GM23338 (cell line): Measurements from ENCODE around the gene MTREX.

ENCODE experiments used
- EZH2 ChIP-seq: fragments of 200-600 bp; sonication (generic); IDR thresholded peaks from one replicate; pipeline ENCODE4 v1.8.0; 2017; ENCODE audit warnings: antibody characterized with exemption, mild to moderate bottlenecking, low read depth; ENCODE audit not compliant: unreplicated experiment
- EZH2phosphoT487 ChIP-seq: fragments of 200-600 bp; sonication (generic); IDR thresholded peaks from one replicate; pipeline ENCODE4 v1.8.1; 2018; ENCODE audit warnings: antibody characterized with exemption; ENCODE audit not compliant: unreplicated experiment
- JUNB ChIP-seq: IDR thresholded peaks from one replicate; pipeline ENCODE4 v1.6.1; 2016; ENCODE audit warnings: antibody characterized with exemption; ENCODE audit not compliant: unreplicated experiment
- POLR2AphosphoS5 ChIP-seq: IDR thresholded peaks from 2 replicates; pipeline ENCODE4 v1.6.1; 2016; ENCODE audit warnings: antibody characterized with exemption, low read depth
- STAT1 ChIP-seq: IDR thresholded peaks from one replicate; pipeline ENCODE4 v1.6.1; 2016; ENCODE audit warnings: antibody characterized with exemption; ENCODE audit not compliant: unreplicated experiment
- ZNF331 ChIP-seq: fragments of 250-450 bp; sonication (Bioruptor Pico); IDR thresholded peaks from 2 replicates; pipeline ENCODE4 v1.5.0; 2020; ENCODE audit warnings: low read depth, mild to moderate bottlenecking, moderate library complexity
- TF ChIP-seq, protein P1 (sequence below), 2 experiments: fragments of 200-600 bp in 1 of 2; sonication (generic) in 1 of 2; conservative IDR thresholded peaks; 2 replicates each; pipeline versions ENCODE4 v1.5.1 to v1.6.1; 2016 to 2017; ENCODE audit warnings: antibody characterized with exemption in 2 of 2, low read depth in 2 of 2, mild to moderate bottlenecking in 2 of 2, moderate library complexity in 1 of 2
- TF ChIP-seq, protein P2 (sequence below): IDR thresholded peaks from one replicate; pipeline ENCODE4 v1.6.1; 2018; ENCODE audit warnings: antibody characterized with exemption; ENCODE audit not compliant: unreplicated experiment

DNA sequence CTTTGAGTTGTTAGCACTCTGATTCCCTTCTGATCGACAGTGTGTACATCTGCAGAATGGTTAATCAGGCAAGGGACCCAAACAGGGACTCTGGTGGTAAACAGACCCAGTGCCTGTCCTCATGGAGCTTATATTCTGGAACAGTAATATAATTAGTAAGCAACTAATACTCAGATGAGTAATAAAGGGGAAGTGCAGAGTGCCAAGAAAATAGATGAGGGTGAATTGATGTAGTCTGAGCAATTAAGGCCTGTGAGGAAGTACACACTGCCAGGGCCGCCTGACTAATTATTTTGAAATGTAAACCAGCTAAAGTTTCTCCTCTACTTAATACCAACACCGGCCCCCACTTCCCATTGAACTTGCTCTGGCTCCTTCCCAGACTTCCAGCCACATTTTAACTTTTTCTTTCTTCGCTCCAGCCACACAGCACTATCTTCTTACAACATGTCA is 4.5 kb upstream of the MTREX start:
- TF ChIP-seq EZH2 (no peak), JUNB (no peak), EZH2phosphoT487 (no peak), POLR2AphosphoS5 (no peak), STAT1 (no peak), ZNF331 (CRISPR knock-in tag) (no peak)
- TF ChIP-seq, protein P1, sequence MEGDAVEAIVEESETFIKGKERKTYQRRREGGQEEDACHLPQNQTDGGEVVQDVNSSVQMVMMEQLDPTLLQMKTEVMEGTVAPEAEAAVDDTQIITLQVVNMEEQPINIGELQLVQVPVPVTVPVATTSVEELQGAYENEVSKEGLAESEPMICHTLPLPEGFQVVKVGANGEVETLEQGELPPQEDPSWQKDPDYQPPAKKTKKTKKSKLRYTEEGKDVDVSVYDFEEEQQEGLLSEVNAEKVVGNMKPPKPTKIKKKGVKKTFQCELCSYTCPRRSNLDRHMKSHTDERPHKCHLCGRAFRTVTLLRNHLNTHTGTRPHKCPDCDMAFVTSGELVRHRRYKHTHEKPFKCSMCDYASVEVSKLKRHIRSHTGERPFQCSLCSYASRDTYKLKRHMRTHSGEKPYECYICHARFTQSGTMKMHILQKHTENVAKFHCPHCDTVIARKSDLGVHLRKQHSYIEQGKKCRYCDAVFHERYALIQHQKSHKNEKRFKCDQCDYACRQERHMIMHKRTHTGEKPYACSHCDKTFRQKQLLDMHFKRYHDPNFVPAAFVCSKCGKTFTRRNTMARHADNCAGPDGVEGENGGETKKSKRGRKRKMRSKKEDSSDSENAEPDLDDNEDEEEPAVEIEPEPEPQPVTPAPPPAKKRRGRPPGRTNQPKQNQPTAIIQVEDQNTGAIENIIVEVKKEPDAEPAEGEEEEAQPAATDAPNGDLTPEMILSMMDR (conservative IDR thresholded peaks at IDR 0.05; ENCODE audit: low read depth in 2 of 2): no peak
- TF ChIP-seq, protein P2, sequence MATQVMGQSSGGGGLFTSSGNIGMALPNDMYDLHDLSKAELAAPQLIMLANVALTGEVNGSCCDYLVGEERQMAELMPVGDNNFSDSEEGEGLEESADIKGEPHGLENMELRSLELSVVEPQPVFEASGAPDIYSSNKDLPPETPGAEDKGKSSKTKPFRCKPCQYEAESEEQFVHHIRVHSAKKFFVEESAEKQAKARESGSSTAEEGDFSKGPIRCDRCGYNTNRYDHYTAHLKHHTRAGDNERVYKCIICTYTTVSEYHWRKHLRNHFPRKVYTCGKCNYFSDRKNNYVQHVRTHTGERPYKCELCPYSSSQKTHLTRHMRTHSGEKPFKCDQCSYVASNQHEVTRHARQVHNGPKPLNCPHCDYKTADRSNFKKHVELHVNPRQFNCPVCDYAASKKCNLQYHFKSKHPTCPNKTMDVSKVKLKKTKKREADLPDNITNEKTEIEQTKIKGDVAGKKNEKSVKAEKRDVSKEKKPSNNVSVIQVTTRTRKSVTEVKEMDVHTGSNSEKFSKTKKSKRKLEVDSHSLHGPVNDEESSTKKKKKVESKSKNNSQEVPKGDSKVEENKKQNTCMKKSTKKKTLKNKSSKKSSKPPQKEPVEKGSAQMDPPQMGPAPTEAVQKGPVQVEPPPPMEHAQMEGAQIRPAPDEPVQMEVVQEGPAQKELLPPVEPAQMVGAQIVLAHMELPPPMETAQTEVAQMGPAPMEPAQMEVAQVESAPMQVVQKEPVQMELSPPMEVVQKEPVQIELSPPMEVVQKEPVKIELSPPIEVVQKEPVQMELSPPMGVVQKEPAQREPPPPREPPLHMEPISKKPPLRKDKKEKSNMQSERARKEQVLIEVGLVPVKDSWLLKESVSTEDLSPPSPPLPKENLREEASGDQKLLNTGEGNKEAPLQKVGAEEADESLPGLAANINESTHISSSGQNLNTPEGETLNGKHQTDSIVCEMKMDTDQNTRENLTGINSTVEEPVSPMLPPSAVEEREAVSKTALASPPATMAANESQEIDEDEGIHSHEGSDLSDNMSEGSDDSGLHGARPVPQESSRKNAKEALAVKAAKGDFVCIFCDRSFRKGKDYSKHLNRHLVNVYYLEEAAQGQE: no peak
